Panc1 (cell line): ENCODE data around the gene WDR73. TPM values are rescaled to one million over a fixed set of nuclear protein-coding genes. Genes with fewer than 3 reads are reported as not detected.

Experiments used
- ATAC-seq: fragments of 200-7000 bp; cut with Tn5 transposase; 2 replicates; pipeline ENCODE4 v1.9.1; 2020; ENCODE audit warnings: mild to moderate bottlenecking, moderate library complexity
- BruUV-seq: library from RNA; stranded (reverse); fragments of 400-500 nt; replicated peaks from 2 replicates; lab custom pipeline; 2021; lab: Mats Ljungman, UMichigan
- CTCF ChIA-PET: fragments of 300-600 bp; sonication (Branson Sonifier 250); formaldehyde crosslinking; loops from one replicate; lab custom pipeline; 2022; ENCODE audit warnings: antibody characterized with exemption; lab: Charles Lee
- POLR2A ChIA-PET: fragments of 300-600 bp; sonication (Branson Sonifier 250); formaldehyde crosslinking; loops from one replicate; lab custom pipeline; 2022; ENCODE audit warnings: antibody characterized with exemption; lab: Charles Lee
- DNase-seq: peaks from one replicate; pipeline ENCODE4 v3.0.0-alpha.2; 2010; ENCODE audit warnings: low read depth, low spot score
- H3K27ac ChIP-seq: 2 replicates; pipeline ENCODE4 v1.5.1; 2011; ENCODE audit warnings: mild to moderate bottlenecking, low read length, inconsistent platforms
- H3K27me3 ChIP-seq: fragments of 200-500 bp; sonication (Bioruptor generic); 2 replicates; pipeline ENCODE4 v1.6.0; 2014; ENCODE audit warnings: low read length, inconsistent platforms; ENCODE audit not compliant: control insufficient read depth, insufficient read depth
- H3K36me3 ChIP-seq: fragments of 200-500 bp; sonication (Bioruptor generic); 2 replicates; pipeline ENCODE4 v1.5.1; 2014; ENCODE audit warnings: inconsistent platforms, mild to moderate bottlenecking, low read length, moderate library complexity; ENCODE audit not compliant: control insufficient read depth, insufficient read depth
- H3K4me1 ChIP-seq: 2 replicates; pipeline ENCODE4 v1.5.1; 2011; ENCODE audit warnings: inconsistent platforms, mild to moderate bottlenecking, low read length, moderate library complexity; ENCODE audit not compliant: control insufficient read depth, insufficient read depth
- H3K4me3 ChIP-seq, 2 experiments: 2 replicates each; pipeline ENCODE4 v1.5.1; 2011 to 2012; ENCODE audit warnings: low read depth in 2 of 2, low read length in 2 of 2, mild to moderate bottlenecking in 2 of 2, inconsistent platforms in 1 of 2, moderate library complexity in 1 of 2
- H3K9me3 ChIP-seq: fragments of 200-500 bp; sonication (Bioruptor generic); 2 replicates; pipeline ENCODE4 v1.5.1; 2014; ENCODE audit warnings: low read depth, mild to moderate bottlenecking, inconsistent platforms, low read length, moderate library complexity; ENCODE audit not compliant: control insufficient read depth, insufficient read depth
- POLR2AphosphoS5 ChIP-seq: IDR thresholded peaks from 2 replicates; pipeline ENCODE4 v1.6.1; 2012; ENCODE audit warnings: mild to moderate bottlenecking, low read depth, low read length, moderate library complexity
- SIN3A ChIP-seq: IDR thresholded peaks from 2 replicates; pipeline ENCODE4 v1.6.1; 2012; ENCODE audit warnings: low read depth, mild to moderate bottlenecking, low read length, moderate library complexity, borderline replicate concordance; ENCODE audit not compliant: insufficient read depth
- TCF7L2 ChIP-seq: IDR thresholded peaks from 2 replicates; pipeline ENCODE4 v1.6.1; 2011; ENCODE audit warnings: mild to moderate bottlenecking, low read depth, low read length, inconsistent platforms
- in situ Hi-C: cut with HindIII; loops from 2 replicates; pipeline ENCODE4 v1.10.0; 2016; ENCODE audit warnings: low sequenced_read_pairs, low pct_unique_long_range_greater_than_20kb
- intact Hi-C: fragments of 100-400 bp; cut with micrococcal nuclease; formaldehyde crosslinking; loops from one replicate; pipeline ENCODE4 v1.10.0; 2022; ENCODE audit not compliant: unreplicated experiment
- total RNA-seq: library from RNA; stranded (reverse); gene quantifications from one replicate; pipeline ENCODE4 v1.2.1, GENCODE V29; 2021; ENCODE audit not compliant: unreplicated experiment
- TF ChIP-seq, protein P1 (sequence below), 2 experiments: IDR thresholded peaks; 2 replicates each; pipeline ENCODE4 v1.6.1; 2011 to 2012; ENCODE audit warnings: low read depth in 2 of 2, control low read depth in 1 of 2, low read length in 1 of 2, mild to moderate bottlenecking in 1 of 2, moderate library complexity in 1 of 2; ENCODE audit not compliant: insufficient read depth in 1 of 2
- TF ChIP-seq, protein P2 (sequence below): fragments of 450-650 bp; IDR thresholded peaks from 2 replicates; pipeline ENCODE4 v1.5.1; 2017; ENCODE audit warnings: mild to moderate bottlenecking

The WDR73 gene
- total RNA-seq, 1 experiment from 2014 or later = 39.0 TPM

DNA sequence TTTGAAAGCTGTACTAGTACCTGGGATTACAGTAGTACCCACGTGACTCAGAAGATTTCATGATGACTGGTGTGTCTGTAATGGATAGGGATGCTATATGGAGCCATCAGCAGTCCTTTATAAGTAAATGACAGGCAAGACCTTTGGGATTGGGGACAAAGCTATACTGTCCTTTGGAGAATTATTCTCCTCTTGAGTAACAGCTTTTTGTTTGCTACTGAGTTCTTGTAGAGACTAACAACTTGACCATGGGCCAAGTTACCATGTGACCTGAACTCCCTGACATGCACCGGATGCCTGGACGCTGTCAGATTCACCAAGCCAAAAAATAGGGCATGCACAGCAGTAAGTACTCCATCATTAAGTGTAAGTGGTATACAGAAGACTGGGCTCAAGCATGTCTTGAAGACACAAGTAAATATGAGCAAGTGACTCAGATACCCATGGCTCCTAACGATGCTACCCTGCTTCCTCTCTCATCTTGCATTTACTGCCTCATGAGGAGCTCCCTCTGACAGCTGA lies 48.9 kb upstream of the WDR73 start:
- Histone ChIP-seq H3K36me3 (no peaks in the 10 kb centered on the region), H3K27me3 (no peaks in the 10 kb centered on the region), H3K9me3 (no peaks in the 10 kb centered on the region), H3K4me1 (no peaks in the 10 kb centered on the region), H3K27ac (no peak overlapping the region), H3K4me3 (no peak overlapping the region)
- ChIA-PET CTCF (no interaction called here), POLR2A (no interaction called here)
- TF ChIP-seq, protein P1, sequence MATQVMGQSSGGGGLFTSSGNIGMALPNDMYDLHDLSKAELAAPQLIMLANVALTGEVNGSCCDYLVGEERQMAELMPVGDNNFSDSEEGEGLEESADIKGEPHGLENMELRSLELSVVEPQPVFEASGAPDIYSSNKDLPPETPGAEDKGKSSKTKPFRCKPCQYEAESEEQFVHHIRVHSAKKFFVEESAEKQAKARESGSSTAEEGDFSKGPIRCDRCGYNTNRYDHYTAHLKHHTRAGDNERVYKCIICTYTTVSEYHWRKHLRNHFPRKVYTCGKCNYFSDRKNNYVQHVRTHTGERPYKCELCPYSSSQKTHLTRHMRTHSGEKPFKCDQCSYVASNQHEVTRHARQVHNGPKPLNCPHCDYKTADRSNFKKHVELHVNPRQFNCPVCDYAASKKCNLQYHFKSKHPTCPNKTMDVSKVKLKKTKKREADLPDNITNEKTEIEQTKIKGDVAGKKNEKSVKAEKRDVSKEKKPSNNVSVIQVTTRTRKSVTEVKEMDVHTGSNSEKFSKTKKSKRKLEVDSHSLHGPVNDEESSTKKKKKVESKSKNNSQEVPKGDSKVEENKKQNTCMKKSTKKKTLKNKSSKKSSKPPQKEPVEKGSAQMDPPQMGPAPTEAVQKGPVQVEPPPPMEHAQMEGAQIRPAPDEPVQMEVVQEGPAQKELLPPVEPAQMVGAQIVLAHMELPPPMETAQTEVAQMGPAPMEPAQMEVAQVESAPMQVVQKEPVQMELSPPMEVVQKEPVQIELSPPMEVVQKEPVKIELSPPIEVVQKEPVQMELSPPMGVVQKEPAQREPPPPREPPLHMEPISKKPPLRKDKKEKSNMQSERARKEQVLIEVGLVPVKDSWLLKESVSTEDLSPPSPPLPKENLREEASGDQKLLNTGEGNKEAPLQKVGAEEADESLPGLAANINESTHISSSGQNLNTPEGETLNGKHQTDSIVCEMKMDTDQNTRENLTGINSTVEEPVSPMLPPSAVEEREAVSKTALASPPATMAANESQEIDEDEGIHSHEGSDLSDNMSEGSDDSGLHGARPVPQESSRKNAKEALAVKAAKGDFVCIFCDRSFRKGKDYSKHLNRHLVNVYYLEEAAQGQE (IDR thresholded peaks at IDR 0.05; ENCODE audit: insufficient read depth in 1 of 2, low read depth in 2 of 2, low read length in 1 of 2) = no peak
- TF ChIP-seq SIN3A (no peak), POLR2AphosphoS5 (no peak), TCF7L2 (no peak)
- TF ChIP-seq, protein P2, sequence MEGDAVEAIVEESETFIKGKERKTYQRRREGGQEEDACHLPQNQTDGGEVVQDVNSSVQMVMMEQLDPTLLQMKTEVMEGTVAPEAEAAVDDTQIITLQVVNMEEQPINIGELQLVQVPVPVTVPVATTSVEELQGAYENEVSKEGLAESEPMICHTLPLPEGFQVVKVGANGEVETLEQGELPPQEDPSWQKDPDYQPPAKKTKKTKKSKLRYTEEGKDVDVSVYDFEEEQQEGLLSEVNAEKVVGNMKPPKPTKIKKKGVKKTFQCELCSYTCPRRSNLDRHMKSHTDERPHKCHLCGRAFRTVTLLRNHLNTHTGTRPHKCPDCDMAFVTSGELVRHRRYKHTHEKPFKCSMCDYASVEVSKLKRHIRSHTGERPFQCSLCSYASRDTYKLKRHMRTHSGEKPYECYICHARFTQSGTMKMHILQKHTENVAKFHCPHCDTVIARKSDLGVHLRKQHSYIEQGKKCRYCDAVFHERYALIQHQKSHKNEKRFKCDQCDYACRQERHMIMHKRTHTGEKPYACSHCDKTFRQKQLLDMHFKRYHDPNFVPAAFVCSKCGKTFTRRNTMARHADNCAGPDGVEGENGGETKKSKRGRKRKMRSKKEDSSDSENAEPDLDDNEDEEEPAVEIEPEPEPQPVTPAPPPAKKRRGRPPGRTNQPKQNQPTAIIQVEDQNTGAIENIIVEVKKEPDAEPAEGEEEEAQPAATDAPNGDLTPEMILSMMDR = no peak
- intact Hi-C loops = no loop called here
- in situ Hi-C loops = no loop called here
- DNase-seq (no peak), ATAC-seq (peak; percentile 47; the same call in 1 of the 2 replicates)
- BruUV-seq = no TSS peak

DNA sequence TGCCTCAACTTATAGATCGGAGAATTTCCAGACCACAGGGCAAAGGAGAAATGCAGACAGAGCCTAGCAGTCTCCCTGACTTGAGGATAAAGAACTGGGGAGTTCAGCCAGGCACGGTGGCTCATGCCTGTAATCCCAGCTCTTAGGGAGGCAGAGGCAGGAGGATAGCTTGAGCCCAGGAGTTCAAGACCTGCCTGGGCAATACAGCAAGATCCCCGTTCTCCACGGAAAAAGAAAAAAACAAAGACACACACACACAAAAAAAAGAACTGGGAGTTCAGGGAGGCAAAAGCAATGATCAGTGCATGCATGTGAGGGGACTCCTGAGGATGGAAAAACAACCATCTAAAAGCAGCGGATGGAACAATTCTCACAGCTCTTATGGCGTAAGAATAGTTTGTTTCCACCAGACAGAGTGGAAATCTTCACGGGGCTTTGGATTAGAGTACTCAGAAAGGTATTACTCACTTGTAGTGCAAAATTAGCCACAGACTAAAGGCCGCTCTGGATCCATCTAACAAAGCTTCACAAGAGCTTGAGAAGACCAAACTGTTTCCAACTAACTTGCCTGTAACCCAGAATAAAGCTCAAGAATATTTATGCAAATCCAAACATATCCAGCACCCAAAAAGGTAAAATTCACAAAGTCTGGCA lies 45.6 kb upstream of the WDR73 start:
- no peak for ATAC-seq
- no peak overlapping the region for H3K4me3 ChIP-seq
- no peak overlapping the region for H3K27ac ChIP-seq
- ChIA-PET CTCF (no interaction called here), POLR2A (interaction anchor here (0.7 kb wide), 1 partner anchor 39 kb away, joined by 3 read pairs; no protein-coding TSS in a partner anchor)
- no peaks in the 10 kb centered on the region for H3K9me3 ChIP-seq
- no TSS peak for BruUV-seq
- no peaks in the 10 kb centered on the region for H3K36me3 ChIP-seq
- H3K4me1 ChIP-seq = no peaks in the 10 kb centered on the region
- no peaks in the 10 kb centered on the region for H3K27me3 ChIP-seq
- intact Hi-C loops = no loop called here
- TF ChIP-seq, protein P2 = no peak
- TF ChIP-seq POLR2AphosphoS5 = no peak
- TF ChIP-seq, protein P1 (IDR thresholded peaks at IDR 0.05; ENCODE audit: insufficient read depth in 1 of 2, low read depth in 2 of 2, low read length in 1 of 2) = no peak
- TF ChIP-seq TCF7L2 = no peak
- TF ChIP-seq SIN3A = no peak
- in situ Hi-C loops = no loop called here
- no peak for DNase-seq
